ENCODE results near the gene STXBP6.

- TF ChIP-seq POLR2A (IDR thresholded peaks at IDR 0.05; ENCODE audit: low read length) = no peak
- no peak for TF ChIP-seq GATA1 (IDR thresholded peaks at IDR 0.05; ENCODE audit: low read depth, low read length)
Measured at GRCh38 chr14:24903337-24903736, 146.6 kb downstream of the STXBP6 start.

All from erythroblast (primary cell).